Measurements from ENCODE around the gene FAM240B. TPM values are rescaled to one million over a fixed set of nuclear protein-coding genes. Genes with fewer than 3 reads are reported as not detected.

The FAM240B gene
- polyA plus RNA-seq, 3 donors: not detected

DNA sequence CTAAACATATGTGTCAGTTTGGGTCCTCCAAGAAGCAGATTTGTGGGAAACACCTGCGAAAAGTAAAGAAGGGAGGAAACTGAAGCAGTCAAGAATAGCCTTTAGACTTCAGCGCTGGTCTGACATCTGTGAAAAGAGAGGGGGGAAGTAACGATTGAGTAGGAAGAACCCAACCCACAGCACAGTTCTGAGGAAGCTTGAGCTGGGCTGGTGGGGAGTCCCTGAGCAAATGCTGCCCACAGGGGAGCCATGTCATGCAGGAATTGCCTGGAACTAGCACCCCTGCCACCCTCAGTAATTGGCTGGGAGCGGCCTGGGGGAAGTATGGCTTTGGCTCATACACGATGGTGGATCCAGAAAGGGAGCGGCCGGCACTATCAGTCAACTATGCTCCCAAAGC lies 20.6 kb downstream of the FAM240B start:
- intact Hi-C loops (cut with micrococcal nuclease): no loop called here
- Mint-ChIP-seq H3K4me3 (no peak overlapping the region), H3K27me3 (ENCODE audit: low read depth in 3 of 3) (peaks cover 3 to 6% (median 5%) of the 10 kb centered on the region in 3 donors), H3K9me3 (peaks cover 0 to 5% (median 3%) of the 10 kb centered on the region in 7 donors), H3K36me3 (no peaks in the 10 kb centered on the region), H3K4me1 (no peaks in the 10 kb centered on the region), H3K27ac (no peak overlapping the region)
- no peaks in the 10 kb centered on the region for H3K9me3 ChIP-seq (replicated peaks in 1 of 2; ENCODE audit: control insufficient read depth in 1 of 2, insufficient read depth in 1 of 2, low read length in 2 of 2)
- H3K4me1 ChIP-seq (ENCODE audit: control insufficient read depth in 1 of 2, insufficient read depth in 2 of 2, low read length in 2 of 2): no peaks in the 10 kb centered on the region
- no peaks in the 10 kb centered on the region for H3K36me3 ChIP-seq (replicated peaks in 1 of 2; ENCODE audit: control insufficient read depth in 1 of 2, insufficient read depth in 2 of 2, low read length in 2 of 2)
- no peak overlapping the region for H3K4me2 ChIP-seq (replicated peaks; ENCODE audit: extremely low read depth, low read length, poor library complexity, severe bottlenecking)
- no peak overlapping the region for H3K9ac ChIP-seq (ENCODE audit: insufficient read depth, low read length, poor library complexity, severe bottlenecking)
- no peaks in the 10 kb centered on the region for H3K79me2 ChIP-seq (ENCODE audit: insufficient read depth, low read length)
- TF ChIP-seq, protein P1, sequence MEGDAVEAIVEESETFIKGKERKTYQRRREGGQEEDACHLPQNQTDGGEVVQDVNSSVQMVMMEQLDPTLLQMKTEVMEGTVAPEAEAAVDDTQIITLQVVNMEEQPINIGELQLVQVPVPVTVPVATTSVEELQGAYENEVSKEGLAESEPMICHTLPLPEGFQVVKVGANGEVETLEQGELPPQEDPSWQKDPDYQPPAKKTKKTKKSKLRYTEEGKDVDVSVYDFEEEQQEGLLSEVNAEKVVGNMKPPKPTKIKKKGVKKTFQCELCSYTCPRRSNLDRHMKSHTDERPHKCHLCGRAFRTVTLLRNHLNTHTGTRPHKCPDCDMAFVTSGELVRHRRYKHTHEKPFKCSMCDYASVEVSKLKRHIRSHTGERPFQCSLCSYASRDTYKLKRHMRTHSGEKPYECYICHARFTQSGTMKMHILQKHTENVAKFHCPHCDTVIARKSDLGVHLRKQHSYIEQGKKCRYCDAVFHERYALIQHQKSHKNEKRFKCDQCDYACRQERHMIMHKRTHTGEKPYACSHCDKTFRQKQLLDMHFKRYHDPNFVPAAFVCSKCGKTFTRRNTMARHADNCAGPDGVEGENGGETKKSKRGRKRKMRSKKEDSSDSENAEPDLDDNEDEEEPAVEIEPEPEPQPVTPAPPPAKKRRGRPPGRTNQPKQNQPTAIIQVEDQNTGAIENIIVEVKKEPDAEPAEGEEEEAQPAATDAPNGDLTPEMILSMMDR (IDR thresholded peaks at IDR 0.05): no peak
- DNase-seq: no peak
- 72% methylated on average over 4 of the region's 7 CpGs for WGBS (ENCODE audit: insufficient coverage)
- peaks cover 0 to 2% of the 10 kb centered on the region in 2 donors for H3K27me3 ChIP-seq (ENCODE audit: control insufficient read depth in 2 of 2, insufficient read depth in 2 of 2, low read length in 2 of 2)
- no peaks in the 10 kb centered on the region for H4K20me1 ChIP-seq (ENCODE audit: insufficient read depth, low read length)
- H3K27ac ChIP-seq (ENCODE audit: low read depth in 1 of 2, low read length in 2 of 2): no peak overlapping the region
- no peak overlapping the region for H2AFZ ChIP-seq (ENCODE audit: insufficient read depth, low read depth, low read length, poor library complexity, severe bottlenecking)
- no peak overlapping the region for H3K4me3 ChIP-seq (replicated peaks in 1 of 3; ENCODE audit: low read depth in 2 of 3, low read length in 3 of 3)

- Histone ChIP-seq H3K27ac (ENCODE audit: low read depth in 1 of 2, low read length in 2 of 2) (no peak overlapping the region), H3K27me3 (ENCODE audit: control insufficient read depth in 2 of 2, insufficient read depth in 2 of 2, low read length in 2 of 2) (peaks cover 0 to 2% of the 10 kb centered on the region in 2 donors), H3K9ac (ENCODE audit: insufficient read depth, low read length, poor library complexity, severe bottlenecking) (no peak overlapping the region), H3K36me3 (replicated peaks in 1 of 2; ENCODE audit: control insufficient read depth in 1 of 2, insufficient read depth in 2 of 2, low read length in 2 of 2) (no peaks in the 10 kb centered on the region), H2AFZ (ENCODE audit: insufficient read depth, low read depth, low read length, poor library complexity, severe bottlenecking) (no peak overlapping the region), H3K4me1 (ENCODE audit: control insufficient read depth in 1 of 2, insufficient read depth in 2 of 2, low read length in 2 of 2) (no peaks in the 10 kb centered on the region), H3K9me3 (replicated peaks in 1 of 2; ENCODE audit: control insufficient read depth in 1 of 2, insufficient read depth in 1 of 2, low read length in 2 of 2) (no peaks in the 10 kb centered on the region), H3K79me2 (ENCODE audit: insufficient read depth, low read length) (no peaks in the 10 kb centered on the region), H3K4me3 (replicated peaks in 1 of 3; ENCODE audit: low read depth in 2 of 3, low read length in 3 of 3) (no peak overlapping the region), H4K20me1 (ENCODE audit: insufficient read depth, low read length) (no peaks in the 10 kb centered on the region), H3K4me2 (replicated peaks; ENCODE audit: extremely low read depth, low read length, poor library complexity, severe bottlenecking) (no peak overlapping the region)
- Mint-ChIP-seq H3K27me3 (ENCODE audit: low read depth in 3 of 3) (peaks cover 3 to 9% (median 4%) of the 10 kb centered on the region in 3 donors), H3K36me3 (no peaks in the 10 kb centered on the region), H3K4me3 (no peak overlapping the region), H3K27ac (no peak overlapping the region), H3K9me3 (peaks cover 0 to 11% (median 1%) of the 10 kb centered on the region in 7 donors), H3K4me1 (no peaks in the 10 kb centered on the region)
- DNase-seq: no peak
- TF ChIP-seq, protein P1 (IDR thresholded peaks at IDR 0.05): no peak
- no CpG with 5 or more reads among the region's 2 CpGs for WGBS (ENCODE audit: insufficient coverage)
- intact Hi-C loops (cut with micrococcal nuclease): no loop called here
Measured at GRCh38 chr9:38697776-38698300, 22.1 kb downstream of the FAM240B start.
